Measurements from ENCODE around the gene B3GNT3. TPM values are rescaled to one million over a fixed set of nuclear protein-coding genes. Genes with fewer than 3 reads are reported as not detected.

B3GNT3 gene
- total RNA-seq, 1 experiment from 2014 or later = 39.5 TPM

DNA sequence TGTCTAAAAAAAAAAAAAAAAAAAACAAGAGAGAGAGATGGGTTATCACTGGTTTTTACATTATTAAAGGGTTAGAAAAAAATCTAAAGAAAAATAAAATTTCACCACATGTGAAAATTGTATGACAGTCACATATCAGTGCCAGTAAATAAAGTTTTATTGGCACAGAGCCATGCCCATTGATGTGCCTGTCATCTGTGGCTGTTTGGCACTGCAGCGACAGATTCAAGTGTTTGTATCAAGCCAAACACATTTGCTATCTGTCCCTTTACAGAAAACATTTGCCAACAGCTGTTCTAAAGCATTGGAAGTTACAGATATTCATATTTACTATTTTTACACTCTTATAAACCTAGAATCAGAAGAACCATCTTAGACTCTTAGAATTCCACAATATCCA lies 27.4 kb upstream of the B3GNT3 start:
- Histone ChIP-seq H4K20me1 (ENCODE audit: low read length) (no peaks in the 10 kb centered on the region), H3K36me3 (ENCODE audit: low read depth, low read length) (no peaks in the 10 kb centered on the region), H3K4me1 (ENCODE audit: insufficient read depth, low read length) (peaks cover 9% of the 10 kb centered on the region), H3F3A (ENCODE audit: low read length, unreplicated experiment) (no peaks in the 10 kb centered on the region), H3K79me2 (ENCODE audit: low read length) (no peaks in the 10 kb centered on the region), H3K9me2 (replicated peaks; ENCODE audit: low read length) (no peaks in the 10 kb centered on the region), H3K27me3 (ENCODE audit: low read length) (no peaks in the 10 kb centered on the region), H3K4me3 (ENCODE audit: low read length) (no peak overlapping the region), H3K27ac (ENCODE audit: low read length) (no peak overlapping the region), H3K9me3 (ENCODE audit: low read length) (no peaks in the 10 kb centered on the region), H2AFZ (ENCODE audit: low read length) (no peak overlapping the region), H3K4me2 (ENCODE audit: low read length) (no peak overlapping the region), H3K9ac (ENCODE audit: low read length) (no peak overlapping the region)
- intact Hi-C loops (cut with micrococcal nuclease) = no loop called here
- no peak for DNase-seq
- POLR2A ChIA-PET (ENCODE audit: unreplicated experiment) = interaction anchor here (0.7 kb wide), 1 partner anchor 92 kb away, joined by 3 read pairs; the partner anchor contains the start of gene RPL18A
- TF ChIP-seq EZH2 (IDR thresholded peaks at IDR 0.05; ENCODE audit: low read length, unreplicated experiment) = no peak
- TF ChIP-seq EZH2phosphoT487 (IDR thresholded peaks at IDR 0.05; ENCODE audit: borderline replicate concordance, low read length) = no peak
- TF ChIP-seq, protein P1, sequence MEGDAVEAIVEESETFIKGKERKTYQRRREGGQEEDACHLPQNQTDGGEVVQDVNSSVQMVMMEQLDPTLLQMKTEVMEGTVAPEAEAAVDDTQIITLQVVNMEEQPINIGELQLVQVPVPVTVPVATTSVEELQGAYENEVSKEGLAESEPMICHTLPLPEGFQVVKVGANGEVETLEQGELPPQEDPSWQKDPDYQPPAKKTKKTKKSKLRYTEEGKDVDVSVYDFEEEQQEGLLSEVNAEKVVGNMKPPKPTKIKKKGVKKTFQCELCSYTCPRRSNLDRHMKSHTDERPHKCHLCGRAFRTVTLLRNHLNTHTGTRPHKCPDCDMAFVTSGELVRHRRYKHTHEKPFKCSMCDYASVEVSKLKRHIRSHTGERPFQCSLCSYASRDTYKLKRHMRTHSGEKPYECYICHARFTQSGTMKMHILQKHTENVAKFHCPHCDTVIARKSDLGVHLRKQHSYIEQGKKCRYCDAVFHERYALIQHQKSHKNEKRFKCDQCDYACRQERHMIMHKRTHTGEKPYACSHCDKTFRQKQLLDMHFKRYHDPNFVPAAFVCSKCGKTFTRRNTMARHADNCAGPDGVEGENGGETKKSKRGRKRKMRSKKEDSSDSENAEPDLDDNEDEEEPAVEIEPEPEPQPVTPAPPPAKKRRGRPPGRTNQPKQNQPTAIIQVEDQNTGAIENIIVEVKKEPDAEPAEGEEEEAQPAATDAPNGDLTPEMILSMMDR (conservative IDR thresholded peaks at IDR 0.05; ENCODE audit: low read depth, low read length) = no peak
- no peak for ATAC-seq
- CTCF ChIA-PET = interaction anchor here (1.3 kb wide), 1 partner anchor 162 kb away, joined by 11 read pairs; no protein-coding TSS in a partner anchor
- BruUV-seq (replicated peaks) = no TSS peak

DNA sequence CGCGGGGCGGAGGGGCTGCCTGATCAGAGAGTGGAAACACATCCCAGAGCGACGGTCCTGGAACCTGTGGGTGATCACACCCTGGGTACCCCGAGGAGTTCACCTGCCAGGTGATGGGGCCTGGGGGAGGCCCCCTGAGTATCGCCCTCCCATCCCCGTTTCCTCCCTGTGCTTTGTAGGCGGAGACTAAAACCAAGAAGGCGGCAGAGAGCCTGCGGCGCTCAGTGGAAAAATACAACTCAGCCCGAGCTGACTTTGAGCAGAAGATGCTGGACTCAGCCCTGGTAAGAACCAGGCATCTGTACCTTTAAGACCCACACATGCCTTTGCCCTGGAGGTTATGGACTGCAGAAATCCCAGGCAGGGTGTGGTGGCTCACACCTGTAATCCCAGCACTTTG lies 24.3 kb upstream of the B3GNT3 start:
- Histone ChIP-seq H3F3A (ENCODE audit: low read length, unreplicated experiment) (no peaks in the 10 kb centered on the region), H3K36me3 (ENCODE audit: low read depth, low read length) (no peaks in the 10 kb centered on the region), H3K27ac (ENCODE audit: low read length) (no peak overlapping the region), H3K4me1 (ENCODE audit: insufficient read depth, low read length) (peaks cover 4% of the 10 kb centered on the region; the same call in 1 of the 2 replicates), H3K9me3 (ENCODE audit: low read length) (no peaks in the 10 kb centered on the region), H3K9ac (ENCODE audit: low read length) (no peak overlapping the region), H3K4me3 (ENCODE audit: low read length) (no peak overlapping the region), H3K79me2 (ENCODE audit: low read length) (no peaks in the 10 kb centered on the region), H3K27me3 (ENCODE audit: low read length) (no peaks in the 10 kb centered on the region), H3K9me2 (replicated peaks; ENCODE audit: low read length) (no peaks in the 10 kb centered on the region), H2AFZ (ENCODE audit: low read length) (no peak overlapping the region), H4K20me1 (ENCODE audit: low read length) (no peaks in the 10 kb centered on the region), H3K4me2 (ENCODE audit: low read length) (no peak overlapping the region)
- intact Hi-C loops (cut with micrococcal nuclease) = no loop called here
- no peak for ATAC-seq
- POLR2A ChIA-PET (ENCODE audit: unreplicated experiment) = no interaction called here
- DNase-seq = no peak
- no TSS peak for BruUV-seq (replicated peaks)
- TF ChIP-seq, protein P1 (conservative IDR thresholded peaks at IDR 0.05; ENCODE audit: low read depth, low read length) = no peak
- TF ChIP-seq EZH2phosphoT487 (IDR thresholded peaks at IDR 0.05; ENCODE audit: borderline replicate concordance, low read length) = no peak
- TF ChIP-seq EZH2 (IDR thresholded peaks at IDR 0.05; ENCODE audit: low read length, unreplicated experiment) = no peak
- CTCF ChIA-PET = no interaction called here

DNA sequence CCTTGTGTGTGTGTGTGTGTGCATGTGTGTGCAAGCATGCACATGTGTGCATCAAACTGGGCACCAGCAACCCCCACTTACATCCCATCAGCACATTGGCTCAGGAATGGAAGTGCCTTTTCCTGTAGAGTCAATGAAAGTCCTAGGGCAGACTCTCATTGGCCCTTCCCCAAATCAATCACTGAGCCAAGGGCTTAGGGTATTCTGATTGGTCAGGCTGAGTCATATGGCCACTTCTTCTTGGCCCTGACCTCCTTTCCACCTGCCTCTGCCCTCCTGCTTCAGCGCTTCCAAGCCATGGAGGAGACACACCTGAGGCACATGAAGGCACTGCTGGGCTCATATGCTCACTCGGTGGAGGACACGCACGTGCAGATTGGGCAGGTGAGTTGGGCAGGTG lies 22.8 kb upstream of the B3GNT3 start:
- CTCF ChIA-PET = no interaction called here
- no TSS peak for BruUV-seq (replicated peaks)
- ATAC-seq (no peak), DNase-seq (peak; percentile 29)
- H3K4me2 ChIP-seq (ENCODE audit: low read length) = no peak overlapping the region
- no peaks in the 10 kb centered on the region for H4K20me1 ChIP-seq (ENCODE audit: low read length)
- H3F3A ChIP-seq (ENCODE audit: low read length, unreplicated experiment) = no peaks in the 10 kb centered on the region
- no peak overlapping the region for H3K4me3 ChIP-seq (ENCODE audit: low read length)
- TF ChIP-seq EZH2 (IDR thresholded peaks at IDR 0.05; ENCODE audit: low read length, unreplicated experiment) = no peak
- TF ChIP-seq, protein P1 (conservative IDR thresholded peaks at IDR 0.05; ENCODE audit: low read depth, low read length) = no peak
- TF ChIP-seq EZH2phosphoT487 (IDR thresholded peaks at IDR 0.05; ENCODE audit: borderline replicate concordance, low read length) = no peak
- H3K79me2 ChIP-seq (ENCODE audit: low read length) = no peaks in the 10 kb centered on the region
- no peaks in the 10 kb centered on the region for H3K27me3 ChIP-seq (ENCODE audit: low read length)
- POLR2A ChIA-PET (ENCODE audit: unreplicated experiment) = interaction anchor here (0.6 kb wide), 1 partner anchor 195 kb away, joined by 3 read pairs; no protein-coding TSS in a partner anchor
- intact Hi-C loops (cut with micrococcal nuclease) = no loop called here
- H3K27ac ChIP-seq (ENCODE audit: low read length) = no peak overlapping the region
- H2AFZ ChIP-seq (ENCODE audit: low read length) = no peak overlapping the region
- no peak overlapping the region for H3K9ac ChIP-seq (ENCODE audit: low read length)
- no peaks in the 10 kb centered on the region for H3K9me3 ChIP-seq (ENCODE audit: low read length)
- H3K9me2 ChIP-seq (replicated peaks; ENCODE audit: low read length) = no peaks in the 10 kb centered on the region
- peaks cover 8% of the 10 kb centered on the region; the same call in 1 of the 2 replicates for H3K4me1 ChIP-seq (ENCODE audit: insufficient read depth, low read length)
- no peaks in the 10 kb centered on the region for H3K36me3 ChIP-seq (ENCODE audit: low read depth, low read length)
